CD4-positive, alpha-beta memory T cell (primary cell): ENCODE results near the gene MPLKIP. TPM values are rescaled to one million over a fixed set of nuclear protein-coding genes. Genes with fewer than 3 reads are reported as not detected.

Experiments used
- CTCF ChIA-PET: fragments of 350-600 bp; sonication (Branson Sonifier 250); formaldehyde crosslinking; loops from one replicate; lab custom pipeline; 2021; ENCODE audit warnings: inconsistent platforms; ENCODE audit not compliant: partially characterized antibody; lab: Charles Lee
- POLR2A ChIA-PET: fragments of 350-600 bp; sonication (Branson Sonifier 250); formaldehyde crosslinking; loops from one replicate; lab custom pipeline; 2021; ENCODE audit not compliant: partially characterized antibody; lab: Charles Lee
- DNase-seq, 5 donors: peaks; one replicate each; pipeline versions ENCODE4 v3.0.0 to v3.0.0-alpha.2; 2020 to 2022; ENCODE audit warnings: mixed read lengths in 1 of 5
- H3K27ac ChIP-seq: one replicate; pipeline ENCODE4 v1.7.0; 2013; ENCODE audit warnings: low read depth, low read length
- H3K27me3 ChIP-seq: 2 replicates; pipeline ENCODE4 v1.7.0; 2013; ENCODE audit warnings: mild to moderate bottlenecking, low read length, moderate library complexity; ENCODE audit not compliant: insufficient read depth
- H3K36me3 ChIP-seq: 2 replicates; pipeline ENCODE4 v1.7.0; 2013; ENCODE audit warnings: mild to moderate bottlenecking, low read length, moderate library complexity; ENCODE audit not compliant: insufficient read depth
- H3K4me1 ChIP-seq: 2 replicates; pipeline ENCODE4 v1.7.0; 2013; ENCODE audit warnings: mild to moderate bottlenecking, low read length, moderate library complexity; ENCODE audit not compliant: insufficient read depth
- H3K4me3 ChIP-seq, 2 donors: one replicate each; pipeline ENCODE4 v1.7.0; 2013; ENCODE audit warnings: low read length in 2 of 2, mild to moderate bottlenecking in 1 of 2
- H3K9me3 ChIP-seq, 2 donors: one replicate each; pipeline ENCODE4 v1.7.0; 2013; ENCODE audit warnings: low read length in 2 of 2, control low read depth in 1 of 2; ENCODE audit not compliant: control insufficient read depth in 1 of 2
- H3K27ac Mint-ChIP-seq, 7 donors: one replicate each; pipeline ENCODE4 v1.8.0; 2020 to 2021; ENCODE audit warnings: mixed read lengths in 7 of 7, mild to moderate bottlenecking in 6 of 7, inconsistent platforms in 3 of 7, moderate library complexity in 3 of 7
- H3K27me3 Mint-ChIP-seq, 2 donors: one replicate each; pipeline ENCODE4 v1.8.0; 2020 to 2021; ENCODE audit warnings: mixed read lengths in 2 of 2
- H3K36me3 Mint-ChIP-seq, 2 donors: one replicate each; pipeline ENCODE4 v1.8.0; 2020 to 2021; ENCODE audit warnings: mixed read lengths in 2 of 2, inconsistent platforms in 1 of 2, mild to moderate bottlenecking in 1 of 2
- H3K4me1 Mint-ChIP-seq, 4 donors: one replicate each; pipeline ENCODE4 v1.8.0; 2020 to 2021; ENCODE audit warnings: mixed read lengths in 4 of 4, mild to moderate bottlenecking in 1 of 4
- H3K4me3 Mint-ChIP-seq, 8 donors: one replicate each; pipeline ENCODE4 v1.8.0; 2020 to 2021; ENCODE audit warnings: mixed read lengths in 8 of 8, mild to moderate bottlenecking in 7 of 8, moderate library complexity in 6 of 8, inconsistent platforms in 3 of 8
- H3K9me3 Mint-ChIP-seq, 8 donors: one replicate each; pipeline ENCODE4 v1.8.0; 2020 to 2021; ENCODE audit warnings: mixed read lengths in 8 of 8, mild to moderate bottlenecking in 5 of 8, inconsistent platforms in 3 of 8, moderate library complexity in 1 of 8
- intact Hi-C: fragments of 100-400 bp; cut with micrococcal nuclease; formaldehyde crosslinking; loops from one replicate; pipeline ENCODE4 v1.15.1; 2023
- polyA plus RNA-seq, 2 donors: library from polyadenylated mRNA; unstranded; fragments of 300-500 nt; fragmentation: Illumina TruSeq; gene quantifications; one replicate each; pipeline ENCODE4 v1.2.3, GENCODE V29; 2021
- total RNA-seq, 2 experiments: library from RNA; stranded (reverse); gene quantifications; one replicate each; pipeline ENCODE4 v1.2.3, GENCODE V29; 2021

MPLKIP gene
- total and polyA plus RNA-seq, 4 experiments from 2014 or later: 34.3 to 92.3 (median 47.8) TPM

- no peak for DNase-seq
- ChIA-PET POLR2A (no interaction called here), CTCF (interaction anchor here (1.2 kb wide), 1 partner anchor 199 kb away, joined by 3 read pairs; no protein-coding TSS in a partner anchor)
- H3K4me1 ChIP-seq: no peaks in the 10 kb centered on the region
- no peak overlapping the region for H3K27ac ChIP-seq
- H3K27me3 ChIP-seq: no peaks in the 10 kb centered on the region
- H3K27me3 Mint-ChIP-seq: no peaks in the 10 kb centered on the region
- intact Hi-C loops: no loop called here
- H3K4me1 Mint-ChIP-seq: peaks cover 0 to 7% (median 5%) of the 10 kb centered on the region in 4 donors
- no peak overlapping the region for H3K4me3 ChIP-seq
- no peaks in the 10 kb centered on the region for H3K9me3 Mint-ChIP-seq
- peaks cover 27 to 45% of the 10 kb centered on the region in 2 donors for H3K36me3 Mint-ChIP-seq
- peak overlapping the region in 3 of 7 donors; percentile 22 to 47 (median 41) for H3K27ac Mint-ChIP-seq
- H3K9me3 ChIP-seq: no peaks in the 10 kb centered on the region
- peaks cover 36% of the 10 kb centered on the region for H3K36me3 ChIP-seq
- H3K4me3 Mint-ChIP-seq: no peak overlapping the region
These were observed 39.2 kb downstream of the MPLKIP start for GRCh38 chr7:40095230-40095629.

GRCh38 chr7:40093631-40094350 is 40.6 kb downstream of the MPLKIP start:
- peaks cover 37 to 56% of the 10 kb centered on the region in 2 donors for H3K36me3 Mint-ChIP-seq
- H3K4me1 Mint-ChIP-seq: peaks cover 0 to 7% (median 3%) of the 10 kb centered on the region in 4 donors

DNA sequence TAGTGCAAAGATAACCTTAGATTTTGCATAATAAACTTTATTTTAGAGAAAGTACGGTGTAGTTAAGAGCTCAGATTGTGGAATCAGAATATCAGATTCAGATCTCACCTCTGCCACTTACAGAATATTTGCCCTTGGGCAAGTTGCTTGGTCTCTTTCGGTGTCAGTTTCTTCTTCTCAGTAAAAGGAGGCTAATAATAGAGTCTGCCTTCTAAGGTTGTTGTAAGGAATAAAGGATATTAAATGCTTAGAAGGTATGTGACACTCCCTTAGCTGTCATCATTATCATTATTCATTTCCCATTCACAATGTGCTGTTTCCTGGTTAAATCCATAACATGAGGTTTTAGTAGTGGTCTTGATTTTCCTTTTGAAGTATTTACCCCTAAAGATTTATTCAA is 42.2 kb downstream of the MPLKIP start:
- no peak overlapping the region for H3K27ac Mint-ChIP-seq
- POLR2A ChIA-PET: interaction anchor here (0.7 kb wide), 1 partner anchor 512 kb away, joined by 3 read pairs; no protein-coding TSS in a partner anchor
- H3K9me3 Mint-ChIP-seq: no peaks in the 10 kb centered on the region
- H3K27me3 Mint-ChIP-seq: no peaks in the 10 kb centered on the region
- Histone ChIP-seq H3K9me3 (no peaks in the 10 kb centered on the region), H3K27ac (no peak overlapping the region), H3K36me3 (peaks cover 52% of the 10 kb centered on the region), H3K4me1 (no peaks in the 10 kb centered on the region), H3K4me3 (no peak overlapping the region), H3K27me3 (no peaks in the 10 kb centered on the region)
- intact Hi-C loops: no loop called here
- no peak for DNase-seq
- H3K36me3 Mint-ChIP-seq: peaks cover 42 to 63% of the 10 kb centered on the region in 2 donors
- no peak overlapping the region for H3K4me3 Mint-ChIP-seq
- CTCF ChIA-PET: no interaction called here
- peaks cover 0 to 3% (median 2%) of the 10 kb centered on the region in 4 donors for H3K4me1 Mint-ChIP-seq

More at GRCh38 chr7:40093631-40094350, 40.6 kb downstream of the MPLKIP start:
- POLR2A ChIA-PET: no interaction called here
- CTCF ChIA-PET: no interaction called here
- H3K9me3 Mint-ChIP-seq: no peaks in the 10 kb centered on the region
- Histone ChIP-seq H3K36me3 (peaks cover 42% of the 10 kb centered on the region), H3K4me1 (no peaks in the 10 kb centered on the region), H3K27ac (no peak overlapping the region), H3K27me3 (no peaks in the 10 kb centered on the region), H3K9me3 (no peaks in the 10 kb centered on the region), H3K4me3 (no peak overlapping the region)
- H3K4me3 Mint-ChIP-seq: peak overlapping the region in 1 of 8 donors; percentile 26
- H3K27me3 Mint-ChIP-seq: no peaks in the 10 kb centered on the region
- DNase-seq: no peak
- intact Hi-C loops: no loop called here
- peak overlapping the region in 4 of 7 donors; percentile 15 to 54 (median 32) for H3K27ac Mint-ChIP-seq

DNA sequence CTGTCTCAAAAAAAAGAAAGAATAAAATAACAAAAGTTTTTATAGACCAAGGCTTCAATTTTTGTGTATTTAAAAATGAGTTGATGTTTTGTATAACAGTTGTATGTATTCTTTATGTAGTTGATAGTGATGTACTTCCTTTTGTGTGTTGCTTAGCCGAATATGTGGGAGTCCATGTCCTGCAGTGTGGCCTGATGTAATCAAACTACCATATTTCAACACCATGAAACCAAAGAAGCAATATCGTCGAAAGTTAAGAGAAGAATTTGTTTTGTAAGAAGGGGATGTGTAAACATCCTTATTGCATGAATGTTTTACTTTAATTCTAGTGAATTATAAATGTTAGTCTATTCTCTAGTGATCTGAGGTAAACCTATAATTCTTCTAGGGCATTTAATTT is 56.6 kb downstream of the MPLKIP start:
- no peak for DNase-seq
- CTCF ChIA-PET: no interaction called here
- no peaks in the 10 kb centered on the region for H3K4me1 ChIP-seq
- Mint-ChIP-seq H3K4me1 (peaks cover 0 to 3% (median 0%) of the 10 kb centered on the region in 4 donors), H3K27me3 (no peaks in the 10 kb centered on the region), H3K9me3 (no peaks in the 10 kb centered on the region), H3K4me3 (no peak overlapping the region), H3K27ac (peak overlapping the region in 1 of 7 donors; percentile 41), H3K36me3 (peaks cover 16 to 20% of the 10 kb centered on the region in 2 donors)
- H3K4me3 ChIP-seq: no peak overlapping the region
- H3K27me3 ChIP-seq: no peaks in the 10 kb centered on the region
- H3K27ac ChIP-seq: no peak overlapping the region
- no peaks in the 10 kb centered on the region for H3K36me3 ChIP-seq
- intact Hi-C loops: no loop called here
- POLR2A ChIA-PET: no interaction called here
- H3K9me3 ChIP-seq: no peaks in the 10 kb centered on the region

Other genes with a start within 250 kb of the MPLKIP start
- 100 to 1,000 TPM in 1 of 2 experiments, 10 to 100 TPM in 1; 95.0 to 101 TPM for gene CDK13, start 184.4 kb downstream of the MPLKIP start, total RNA-seq
- gene CDK13, start 184.4 kb downstream of the MPLKIP start, polyA plus RNA-seq: 10 to 100 TPM; 19.5 to 47.6 TPM
- gene SUGCT, start 383 bp upstream of the MPLKIP start, total RNA-seq: 1 to 10 TPM; 1.7 to 4.4 TPM
- under 1 TPM; 0.41 to 0.80 TPM for gene SUGCT, start 383 bp upstream of the MPLKIP start, polyA plus RNA-seq